WTC11 (cell line): Measurements from ENCODE around the gene RCN2.

Experiments used
- CREB1 ChIP-seq: sonication (generic); formaldehyde crosslinking; IDR thresholded peaks from 2 replicates; pipeline ENCODE4 v1.8.0; 2023; ENCODE audit warnings: mild to moderate bottlenecking, missing genetic modification reagents
- ELF4 ChIP-seq: sonication (generic); formaldehyde crosslinking; IDR thresholded peaks from 2 replicates; pipeline ENCODE4 v1.8.1; 2022; ENCODE audit warnings: low read depth, mild to moderate bottlenecking, moderate library complexity, missing genetic modification reagents
- TF ChIP-seq, protein P1 (sequence below): sonication (generic); formaldehyde crosslinking; IDR thresholded peaks from 2 replicates; pipeline ENCODE4 v1.8.1; 2022; ENCODE audit warnings: mild to moderate bottlenecking, moderate library complexity, missing genetic modification reagents
- TF ChIP-seq, protein P2 (sequence below): fragments of 200-600 bp; IDR thresholded peaks from 2 replicates; pipeline ENCODE4 v1.8.0; 2022; ENCODE audit warnings: antibody characterized with exemption

DNA sequence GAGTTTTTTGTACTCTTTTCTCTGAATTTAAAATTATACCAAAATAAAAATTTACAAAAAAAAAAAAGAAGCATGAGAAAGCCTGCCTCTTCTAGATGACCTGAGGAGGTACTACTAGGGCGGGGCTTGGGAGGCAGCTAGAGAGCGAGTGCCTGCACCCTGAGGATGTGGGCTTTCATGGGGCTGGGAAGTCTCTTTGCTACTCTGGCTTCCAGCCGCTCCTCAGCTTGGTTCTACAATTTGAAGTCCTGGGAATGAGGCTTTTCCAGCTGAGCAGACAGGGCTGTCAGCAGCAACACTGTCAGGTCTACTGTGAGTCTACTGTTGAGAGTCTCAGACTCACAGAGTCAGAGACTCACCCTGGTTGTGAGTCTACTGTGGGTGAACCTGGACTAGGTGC lies 55.2 kb downstream of the RCN2 start:
- TF ChIP-seq CREB1 (CRISPR knock-in tag): no peak
- TF ChIP-seq, protein P1, sequence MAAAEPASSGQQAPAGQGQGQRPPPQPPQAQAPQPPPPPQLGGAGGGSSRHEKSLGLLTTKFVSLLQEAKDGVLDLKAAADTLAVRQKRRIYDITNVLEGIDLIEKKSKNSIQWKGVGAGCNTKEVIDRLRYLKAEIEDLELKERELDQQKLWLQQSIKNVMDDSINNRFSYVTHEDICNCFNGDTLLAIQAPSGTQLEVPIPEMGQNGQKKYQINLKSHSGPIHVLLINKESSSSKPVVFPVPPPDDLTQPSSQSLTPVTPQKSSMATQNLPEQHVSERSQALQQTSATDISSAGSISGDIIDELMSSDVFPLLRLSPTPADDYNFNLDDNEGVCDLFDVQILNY (CRISPR knock-in tag): no peak
- TF ChIP-seq, protein P2, sequence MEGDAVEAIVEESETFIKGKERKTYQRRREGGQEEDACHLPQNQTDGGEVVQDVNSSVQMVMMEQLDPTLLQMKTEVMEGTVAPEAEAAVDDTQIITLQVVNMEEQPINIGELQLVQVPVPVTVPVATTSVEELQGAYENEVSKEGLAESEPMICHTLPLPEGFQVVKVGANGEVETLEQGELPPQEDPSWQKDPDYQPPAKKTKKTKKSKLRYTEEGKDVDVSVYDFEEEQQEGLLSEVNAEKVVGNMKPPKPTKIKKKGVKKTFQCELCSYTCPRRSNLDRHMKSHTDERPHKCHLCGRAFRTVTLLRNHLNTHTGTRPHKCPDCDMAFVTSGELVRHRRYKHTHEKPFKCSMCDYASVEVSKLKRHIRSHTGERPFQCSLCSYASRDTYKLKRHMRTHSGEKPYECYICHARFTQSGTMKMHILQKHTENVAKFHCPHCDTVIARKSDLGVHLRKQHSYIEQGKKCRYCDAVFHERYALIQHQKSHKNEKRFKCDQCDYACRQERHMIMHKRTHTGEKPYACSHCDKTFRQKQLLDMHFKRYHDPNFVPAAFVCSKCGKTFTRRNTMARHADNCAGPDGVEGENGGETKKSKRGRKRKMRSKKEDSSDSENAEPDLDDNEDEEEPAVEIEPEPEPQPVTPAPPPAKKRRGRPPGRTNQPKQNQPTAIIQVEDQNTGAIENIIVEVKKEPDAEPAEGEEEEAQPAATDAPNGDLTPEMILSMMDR: no peak
- no peak for TF ChIP-seq ELF4
